Posterior vena cava (tissue), 2 donors: ENCODE measurements around the gene NNT. TPM values are rescaled to one million over a fixed set of nuclear protein-coding genes. Genes with fewer than 3 reads are reported as not detected.
"Not testable (repeated sequence)": the region's sequence is repeated elsewhere in the genome, so short reads cannot be mapped to it uniquely, and the experiment has no call there.

Source experiments
- DNase-seq: peaks from one replicate; pipeline ENCODE4 v3.0.0-alpha.2; 2020; ENCODE audit warnings: low spot score
- intact Hi-C, 2 donors: fragments of 100-400 bp; cut with DNase I; formaldehyde crosslinking; loops; one replicate each; pipeline versions ENCODE4 v1.14.1 to v1.14.2; 2022 to 2023
- total RNA-seq, 2 donors: library from RNA; stranded (reverse); fragmentation: NEBNext Ultra II Directional; extraction: Animal tissue kit (Norgen Biotek cat#: 25700); gene quantifications; one replicate each; pipeline ENCODE4 v1.2.1, GENCODE V29; 2021
- donor health status: DM: yes; HTN: yes; CAD: no.
- donor health status: DM: yes; HTN: yes; CAD: no.

NNT gene
- total RNA-seq, 2 donors from 2014 or later: 62.4 to 65.1 TPM

GRCh38 chr5:43745923-43746548, 143.1 kb downstream of the NNT start:
- peak; percentile 72 for DNase-seq
- intact Hi-C loops: not testable (repeated sequence)

- intact Hi-C loops: no loop called here
- DNase-seq: no peak
Observed at GRCh38 chr5:43750809-43751208, 147.8 kb downstream of the NNT start.

DNA sequence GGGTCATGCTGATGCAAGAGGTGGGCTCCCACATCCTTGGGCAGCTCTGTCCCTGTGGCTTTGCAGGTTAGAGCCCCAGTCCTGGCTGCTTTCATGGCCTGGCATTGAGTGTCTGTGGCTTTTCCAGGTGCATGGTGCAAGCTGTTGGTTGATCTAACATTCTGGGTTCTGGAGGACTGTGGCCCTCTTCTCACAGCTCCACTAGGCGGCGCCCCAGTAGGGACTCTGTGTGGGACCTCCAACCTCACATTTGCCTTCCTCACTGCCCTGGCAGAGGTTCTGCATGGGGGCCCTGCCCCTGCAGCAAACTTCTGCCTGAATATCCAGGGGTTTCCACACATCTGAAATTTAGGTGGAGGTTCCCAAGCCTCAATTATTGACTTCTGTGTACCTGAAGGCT, 150.1 kb downstream of the NNT start:
- no peak for DNase-seq
- intact Hi-C loops: no loop called here

Other genes with a start within 250 kb of the NNT start
- 1 to 10 TPM; 4.0 to 4.8 TPM for gene CCL28, start 190.8 kb upstream of the NNT start, total RNA-seq
- 10 to 100 TPM; 13.2 to 14.6 TPM for gene TMEM267, start 119.3 kb upstream of the NNT start, total RNA-seq
- 1 to 10 TPM; 1.5 to 2.3 TPM for gene C5orf34, start 88.0 kb upstream of the NNT start, total RNA-seq
- 10 to 100 TPM; 65.4 to 81.6 TPM for gene PAIP1, start 46.1 kb upstream of the NNT start, total RNA-seq